ENCODE measurements around the gene SLC22A13.

GRCh38 chr3:38307599-38307998, 42.0 kb downstream of the SLC22A13 start:
- TF ChIP-seq POLR2A (IDR thresholded peaks at IDR 0.05): no peak
- no peak for TF ChIP-seq CTCF (IDR thresholded peaks at IDR 0.05)

Measured in testis (tissue), 2 donors.